ENCODE data around the gene RIMKLA.

GRCh38 chr1:42450061-42450460, 69.5 kb downstream of the RIMKLA start:
- no peak for TF ChIP-seq POLR2A (IDR thresholded peaks at IDR 0.05; ENCODE audit: low read depth, low read length)
- no peak for TF ChIP-seq POLR2AphosphoS5 (IDR thresholded peaks at IDR 0.05; ENCODE audit: low read depth, low read length)
- no peak for TF ChIP-seq TAF1 (IDR thresholded peaks at IDR 0.05; ENCODE audit: low read depth, low read length)
- TF ChIP-seq PAX5 (IDR thresholded peaks at IDR 0.05; ENCODE audit: insufficient read depth, low read length, severe bottlenecking): no peak
